HepG2 (cell line): ENCODE measurements around the gene FGGY. TPM values are rescaled to one million over a fixed set of nuclear protein-coding genes. Genes with fewer than 3 reads are reported as not detected.

Experiments used
- ARID3A ChIP-seq: IDR thresholded peaks from 2 replicates; pipeline ENCODE4 v1.6.1; 2012; ENCODE audit warnings: low read depth, low read length, improper control_type of control experiment
- CBX2 ChIP-seq, 2 experiments: fragments of 200-600 bp in 1 of 2; sonication (generic); formaldehyde crosslinking in 1 of 2; IDR thresholded peaks; 2 replicates each; pipeline versions ENCODE4 v1.7.0 to v1.8.1; 2018 to 2022; ENCODE audit warnings: low read depth in 2 of 2, low read length in 1 of 2, mild to moderate bottlenecking in 1 of 2, missing genetic modification reagents in 1 of 2
- KLF12 ChIP-seq: sonication (generic); formaldehyde crosslinking; IDR thresholded peaks from 2 replicates; pipeline ENCODE4 v1.4.0; 2020; ENCODE audit warnings: missing genetic modification reagents, borderline replicate concordance
- RAD21 ChIP-seq: fragments of 450-650 bp; formaldehyde crosslinking; IDR thresholded peaks from 2 replicates; pipeline ENCODE4 v1.5.0; 2020; ENCODE audit warnings: mild to moderate bottlenecking
- SATB2 ChIP-seq: sonication (generic); formaldehyde crosslinking; IDR thresholded peaks from 2 replicates; pipeline ENCODE4 v1.5.0; 2020; ENCODE audit warnings: missing genetic modification reagents
- SOX5 ChIP-seq: IDR thresholded peaks from 2 replicates; pipeline ENCODE4 v1.6.1; 2016; ENCODE audit warnings: borderline replicate concordance
- TBP ChIP-seq: sonication (generic); formaldehyde crosslinking; IDR thresholded peaks from 2 replicates; pipeline ENCODE4 v1.5.0; 2020; ENCODE audit warnings: missing genetic modification reagents
- ZBTB20 ChIP-seq: sonication (generic); formaldehyde crosslinking; IDR thresholded peaks from 2 replicates; pipeline ENCODE4 v1.8.1; 2023; ENCODE audit warnings: missing genetic modification reagents, low read depth, mild to moderate bottlenecking, borderline replicate concordance
- ZNF557 ChIP-seq: sonication (generic); formaldehyde crosslinking; IDR thresholded peaks from 2 replicates; pipeline ENCODE4 v1.4.0; 2020; ENCODE audit warnings: missing genetic modification reagents
- ZUFSP ChIP-seq: sonication (generic); formaldehyde crosslinking; IDR thresholded peaks from 2 replicates; pipeline ENCODE4 v1.9.0; 2021; ENCODE audit warnings: missing genetic modification reagents, mild to moderate bottlenecking, borderline replicate concordance
- polyA plus RNA-seq, 8 experiments: library from polyadenylated mRNA; depleted of rRNA in 3 of 8; stranded (reverse) in 7 of 8; unstranded in 1 of 8; fragments of >200 nt; fragmentation: Illumina TruSeq in 4 of 8; extraction: Trizol in 4 of 8; gene quantifications; 2 replicates each; pipeline versions ENCODE4 v1.2.1 to v1.2.3, GENCODE V29; 2011 to 2016; ENCODE audit warnings: low read depth in 4 of 8, missing spikeins in 1 of 8, mixed read lengths in 1 of 8; ENCODE audit not compliant: insufficient read depth in 1 of 8
- total RNA-seq, 5 experiments: library from RNA; depleted of rRNA; stranded (reverse); fragments of >200 nt; fragmentation: Illumina TruSeq; extraction: Trizol; gene quantifications; 2 replicates each; pipeline ENCODE4 v1.2.3, GENCODE V29; 2016; ENCODE audit warnings: low read depth in 1 of 5
- TF ChIP-seq, protein P1 (sequence below), 2 experiments: sonication (generic) in 1 of 2; formaldehyde crosslinking in 1 of 2; IDR thresholded peaks; 2 replicates each; pipeline versions ENCODE4 v1.4.0 to v1.6.1; 2018 to 2020; ENCODE audit warnings: missing genetic modification reagents in 2 of 2, borderline replicate concordance in 1 of 2, low read depth in 1 of 2, mild to moderate bottlenecking in 1 of 2, missing biosample characterization in 1 of 2
- TF ChIP-seq, protein P2 (sequence below): sonication (generic); formaldehyde crosslinking; IDR thresholded peaks from 2 replicates; pipeline ENCODE4 v1.8.0; 2022; ENCODE audit warnings: missing genetic modification reagents, mild to moderate bottlenecking, inconsistent platforms, borderline replicate concordance
- TF ChIP-seq, protein P3 (sequence below), 2 experiments: sonication (generic) in 1 of 2; formaldehyde crosslinking in 1 of 2; IDR thresholded peaks; 2 replicates each; pipeline versions ENCODE4 v1.6.1 to v1.9.0; 2014 to 2022; ENCODE audit warnings: antibody characterized with exemption in 1 of 2, borderline replicate concordance in 1 of 2, inconsistent platforms in 1 of 2, low read depth in 1 of 2, missing genetic modification reagents in 1 of 2

Gene FGGY
- total and polyA plus RNA-seq, 2 of the 13 experiments (the other 11 are each of a cell fraction or from before 2014, with no cell fraction given) = 15.7 to 27.5 TPM

DNA sequence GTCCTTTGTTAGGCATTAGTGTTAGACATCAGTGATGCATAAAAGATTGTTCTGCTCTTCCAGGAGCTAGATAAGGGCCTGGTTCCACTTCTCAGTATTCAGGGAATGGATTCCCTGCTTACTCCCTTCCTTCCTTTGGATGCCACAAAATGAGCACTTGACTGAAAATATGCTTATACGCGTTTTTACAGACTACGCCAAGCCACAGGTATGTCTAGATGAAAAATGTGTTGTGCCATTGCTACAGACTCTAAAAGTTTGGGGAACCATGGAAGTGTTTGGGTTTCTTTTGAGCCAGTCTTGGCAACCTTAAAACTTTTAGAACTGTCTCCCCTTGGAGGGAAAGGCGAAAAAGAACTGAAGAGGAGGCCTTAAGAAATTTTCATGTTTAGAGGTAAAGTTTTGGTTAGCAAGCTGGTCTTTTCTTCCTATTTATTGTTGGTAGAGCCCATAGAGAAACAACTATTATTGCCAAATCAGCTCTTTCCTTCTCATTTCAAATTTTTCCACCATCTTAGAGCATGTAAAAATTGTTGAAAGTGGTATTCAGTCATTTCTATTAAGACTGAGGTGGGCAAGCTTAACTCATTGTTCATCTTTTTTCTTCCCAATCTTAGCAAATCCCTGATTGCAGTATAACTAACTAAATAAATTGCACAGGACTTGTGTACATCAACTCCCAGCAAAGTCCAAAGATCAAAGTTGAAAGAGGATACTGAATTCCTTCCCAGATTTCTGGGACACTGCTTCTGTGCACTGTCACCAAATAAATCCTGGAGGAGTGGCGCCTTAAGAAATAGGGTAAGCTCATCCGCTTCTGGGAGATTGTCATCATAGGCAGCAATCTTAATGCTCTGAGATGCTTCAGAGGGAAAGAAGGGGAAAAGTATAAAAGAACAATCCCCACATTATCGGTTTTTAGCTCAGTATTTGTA lies 18.9 kb downstream of the FGGY start (continued):
- TF ChIP-seq, protein P1, sequence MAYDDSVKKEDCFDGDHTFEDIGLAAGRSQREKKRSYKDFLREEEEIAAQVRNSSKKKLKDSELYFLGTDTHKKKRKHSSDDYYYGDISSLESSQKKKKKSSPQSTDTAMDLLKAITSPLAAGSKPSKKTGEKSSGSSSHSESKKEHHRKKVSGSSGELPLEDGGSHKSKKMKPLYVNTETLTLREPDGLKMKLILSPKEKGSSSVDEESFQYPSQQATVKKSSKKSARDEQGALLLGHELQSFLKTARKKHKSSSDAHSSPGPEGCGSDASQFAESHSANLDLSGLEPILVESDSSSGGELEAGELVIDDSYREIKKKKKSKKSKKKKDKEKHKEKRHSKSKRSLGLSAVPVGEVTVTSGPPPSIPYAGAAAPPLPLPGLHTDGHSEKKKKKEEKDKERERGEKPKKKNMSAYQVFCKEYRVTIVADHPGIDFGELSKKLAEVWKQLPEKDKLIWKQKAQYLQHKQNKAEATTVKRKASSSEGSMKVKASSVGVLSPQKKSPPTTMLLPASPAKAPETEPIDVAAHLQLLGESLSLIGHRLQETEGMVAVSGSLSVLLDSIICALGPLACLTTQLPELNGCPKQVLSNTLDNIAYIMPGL (CRISPR knock-in tag; IDR thresholded peaks at IDR 0.05; ENCODE audit: borderline replicate concordance in 1 of 2, low read depth in 1 of 2) = no peak
- TF ChIP-seq ZBTB20 (CRISPR knock-in tag) (no peak), KLF12 (CRISPR knock-in tag) (no peak), ZUFSP (CRISPR knock-in tag) (no peak), TBP (CRISPR knock-in tag) (no peak), SATB2 (CRISPR knock-in tag) (no peak), RAD21 (CRISPR knock-in tag) (no peak), CBX2 (IDR thresholded peaks at IDR 0.05; ENCODE audit: low read depth, low read length) (no peak), CBX2 (CRISPR knock-in tag; IDR thresholded peaks at IDR 0.05; ENCODE audit: low read depth) (no peak), ZNF557 (CRISPR knock-in tag) (no peak), ARID3A (peak; percentile 40; the same call in 1 of the 2 replicates), SOX5 (CRISPR knock-in tag) (no peak)
- TF ChIP-seq, protein P2, sequence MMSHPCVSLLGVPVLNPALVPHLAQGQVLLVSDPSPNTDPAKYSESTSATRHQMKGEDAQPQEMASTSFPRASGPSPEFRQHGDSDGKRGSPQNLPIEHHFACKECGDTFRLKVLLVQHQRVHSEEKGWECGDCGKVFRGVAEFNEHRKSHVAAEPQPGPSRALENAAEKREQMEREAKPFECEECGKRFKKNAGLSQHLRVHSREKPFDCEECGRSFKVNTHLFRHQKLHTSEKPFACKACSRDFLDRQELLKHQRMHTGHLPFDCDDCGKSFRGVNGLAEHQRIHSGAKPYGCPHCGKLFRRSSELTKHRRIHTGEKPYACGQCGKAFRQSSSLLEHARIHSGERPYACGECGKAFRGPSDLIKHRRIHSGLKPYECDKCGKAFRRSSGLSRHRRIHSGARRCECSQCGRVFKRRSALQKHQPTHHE = no peak
- TF ChIP-seq, protein P3, sequence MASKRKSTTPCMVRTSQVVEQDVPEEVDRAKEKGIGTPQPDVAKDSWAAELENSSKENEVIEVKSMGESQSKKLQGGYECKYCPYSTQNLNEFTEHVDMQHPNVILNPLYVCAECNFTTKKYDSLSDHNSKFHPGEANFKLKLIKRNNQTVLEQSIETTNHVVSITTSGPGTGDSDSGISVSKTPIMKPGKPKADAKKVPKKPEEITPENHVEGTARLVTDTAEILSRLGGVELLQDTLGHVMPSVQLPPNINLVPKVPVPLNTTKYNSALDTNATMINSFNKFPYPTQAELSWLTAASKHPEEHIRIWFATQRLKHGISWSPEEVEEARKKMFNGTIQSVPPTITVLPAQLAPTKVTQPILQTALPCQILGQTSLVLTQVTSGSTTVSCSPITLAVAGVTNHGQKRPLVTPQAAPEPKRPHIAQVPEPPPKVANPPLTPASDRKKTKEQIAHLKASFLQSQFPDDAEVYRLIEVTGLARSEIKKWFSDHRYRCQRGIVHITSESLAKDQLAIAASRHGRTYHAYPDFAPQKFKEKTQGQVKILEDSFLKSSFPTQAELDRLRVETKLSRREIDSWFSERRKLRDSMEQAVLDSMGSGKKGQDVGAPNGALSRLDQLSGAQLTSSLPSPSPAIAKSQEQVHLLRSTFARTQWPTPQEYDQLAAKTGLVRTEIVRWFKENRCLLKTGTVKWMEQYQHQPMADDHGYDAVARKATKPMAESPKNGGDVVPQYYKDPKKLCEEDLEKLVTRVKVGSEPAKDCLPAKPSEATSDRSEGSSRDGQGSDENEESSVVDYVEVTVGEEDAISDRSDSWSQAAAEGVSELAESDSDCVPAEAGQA (IDR thresholded peaks at IDR 0.05; ENCODE audit: low read depth) = no peak
- TF ChIP-seq, protein P3 (CRISPR knock-in tag; IDR thresholded peaks at IDR 0.05; ENCODE audit: borderline replicate concordance) = no peak
